ENCODE data around the gene ME3. TPM values are rescaled to one million over a fixed set of nuclear protein-coding genes. Genes with fewer than 3 reads are reported as not detected.

Gene ME3
- total and polyA plus RNA-seq, 4 donors, result 1.4 to 7.2 (median 2.3) TPM

DNA sequence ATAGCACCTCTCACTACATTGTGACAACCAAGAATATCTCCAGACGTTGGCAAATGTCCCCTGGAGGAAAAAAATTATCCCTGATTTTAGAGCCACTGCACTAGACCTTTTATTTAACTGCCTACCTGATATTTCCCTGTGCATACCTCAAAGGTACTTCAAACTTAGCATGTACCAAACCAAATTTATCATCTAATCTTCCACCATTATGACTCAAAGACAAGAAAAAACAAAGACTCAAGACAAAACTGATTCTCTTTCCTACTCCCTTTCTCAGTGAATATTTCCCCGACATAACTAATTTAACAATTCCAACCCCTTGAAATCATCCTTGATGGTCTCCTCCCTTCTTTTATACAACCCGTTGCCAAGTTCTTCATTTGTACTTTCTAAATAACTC lies 161.7 kb downstream of the ME3 start:
- Histone ChIP-seq H3K27me3 (ENCODE audit: control insufficient read depth in 4 of 4, insufficient read depth in 4 of 4, low read length in 3 of 4) (no peaks in the 10 kb centered on the region), H3K36me3 (ENCODE audit: control insufficient read depth in 4 of 4, insufficient read depth in 3 of 4, low read depth in 1 of 4, low read length in 3 of 4) (no peaks in the 10 kb centered on the region), H3K4me1 (ENCODE audit: control insufficient read depth in 4 of 4, insufficient read depth in 4 of 4, low read length in 3 of 4) (peaks cover 9 to 23% (median 13%) of the 10 kb centered on the region in 4 donors), H3K4me3 (ENCODE audit: low read depth in 1 of 3, low read length in 3 of 3) (no peak overlapping the region), H3K9ac (ENCODE audit: low read depth in 1 of 2, low read length in 2 of 2) (no peak overlapping the region), H3K9me3 (ENCODE audit: control insufficient read depth in 4 of 4, low read length in 3 of 4) (peaks cover 0 to 2% (median 2%) of the 10 kb centered on the region in 4 donors), H3K27ac (ENCODE audit: low read depth in 1 of 2, low read length in 2 of 2) (no peak overlapping the region)
- WGBS, result 80% methylated on average over 3 of the region's 3 CpGs
- DNase-seq (ENCODE audit: low spot score), result no peak
- TF ChIP-seq FOXA2 (IDR thresholded peaks at IDR 0.05) (no peak), FOXA1 (IDR thresholded peaks at IDR 0.05) (no peak), JUND (IDR thresholded peaks at IDR 0.05) (no peak), RXRA (IDR thresholded peaks at IDR 0.05) (no peak), TAF1 (conservative IDR thresholded peaks at IDR 0.05) (no peak), YY1 (IDR thresholded peaks at IDR 0.05) (no peak)
- TF ChIP-seq, protein P1, sequence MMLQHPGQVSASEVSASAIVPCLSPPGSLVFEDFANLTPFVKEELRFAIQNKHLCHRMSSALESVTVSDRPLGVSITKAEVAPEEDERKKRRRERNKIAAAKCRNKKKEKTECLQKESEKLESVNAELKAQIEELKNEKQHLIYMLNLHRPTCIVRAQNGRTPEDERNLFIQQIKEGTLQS (IDR thresholded peaks at IDR 0.05), result no peak
- TF ChIP-seq, protein P2, sequence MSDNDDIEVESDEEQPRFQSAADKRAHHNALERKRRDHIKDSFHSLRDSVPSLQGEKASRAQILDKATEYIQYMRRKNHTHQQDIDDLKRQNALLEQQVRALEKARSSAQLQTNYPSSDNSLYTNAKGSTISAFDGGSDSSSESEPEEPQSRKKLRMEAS (IDR thresholded peaks at IDR 0.05), result no peak
- TF ChIP-seq, protein P3, sequence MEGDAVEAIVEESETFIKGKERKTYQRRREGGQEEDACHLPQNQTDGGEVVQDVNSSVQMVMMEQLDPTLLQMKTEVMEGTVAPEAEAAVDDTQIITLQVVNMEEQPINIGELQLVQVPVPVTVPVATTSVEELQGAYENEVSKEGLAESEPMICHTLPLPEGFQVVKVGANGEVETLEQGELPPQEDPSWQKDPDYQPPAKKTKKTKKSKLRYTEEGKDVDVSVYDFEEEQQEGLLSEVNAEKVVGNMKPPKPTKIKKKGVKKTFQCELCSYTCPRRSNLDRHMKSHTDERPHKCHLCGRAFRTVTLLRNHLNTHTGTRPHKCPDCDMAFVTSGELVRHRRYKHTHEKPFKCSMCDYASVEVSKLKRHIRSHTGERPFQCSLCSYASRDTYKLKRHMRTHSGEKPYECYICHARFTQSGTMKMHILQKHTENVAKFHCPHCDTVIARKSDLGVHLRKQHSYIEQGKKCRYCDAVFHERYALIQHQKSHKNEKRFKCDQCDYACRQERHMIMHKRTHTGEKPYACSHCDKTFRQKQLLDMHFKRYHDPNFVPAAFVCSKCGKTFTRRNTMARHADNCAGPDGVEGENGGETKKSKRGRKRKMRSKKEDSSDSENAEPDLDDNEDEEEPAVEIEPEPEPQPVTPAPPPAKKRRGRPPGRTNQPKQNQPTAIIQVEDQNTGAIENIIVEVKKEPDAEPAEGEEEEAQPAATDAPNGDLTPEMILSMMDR (IDR thresholded peaks at IDR 0.05; ENCODE audit: low read depth, low read length, missing input control), result no peak

DNA sequence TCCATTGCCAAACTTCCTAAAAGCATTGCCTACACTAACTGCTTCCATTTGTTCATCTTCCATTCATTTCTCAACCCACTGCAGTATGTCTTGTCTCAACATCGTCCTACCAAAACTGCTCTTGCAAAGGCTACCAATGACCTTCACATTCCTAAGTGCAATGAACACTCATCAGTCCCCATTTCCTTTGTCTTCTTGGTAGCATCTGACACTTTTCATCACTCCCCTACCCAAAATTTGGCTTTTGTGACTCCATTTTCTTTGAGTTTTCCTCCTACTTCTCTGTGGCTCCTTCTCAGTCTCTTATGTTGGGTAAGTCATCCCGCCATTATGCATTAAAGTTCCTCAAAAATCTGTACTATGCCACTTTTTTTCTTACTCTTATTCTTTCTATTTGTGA lies 162.3 kb downstream of the ME3 start:
- H3K4me1 ChIP-seq (ENCODE audit: control insufficient read depth in 4 of 4, insufficient read depth in 4 of 4, low read length in 3 of 4), result peaks cover 9 to 23% (median 13%) of the 10 kb centered on the region in 4 donors
- no peaks in the 10 kb centered on the region for H3K27me3 ChIP-seq (ENCODE audit: control insufficient read depth in 4 of 4, insufficient read depth in 4 of 4, low read length in 3 of 4)
- peaks cover 0 to 2% (median 2%) of the 10 kb centered on the region in 4 donors for H3K9me3 ChIP-seq (ENCODE audit: control insufficient read depth in 4 of 4, low read length in 3 of 4)
- H3K4me3 ChIP-seq (ENCODE audit: low read depth in 1 of 3, low read length in 3 of 3), result no peak overlapping the region
- TF ChIP-seq, protein P3 (IDR thresholded peaks at IDR 0.05; ENCODE audit: low read depth, low read length, missing input control), result no peak
- TF ChIP-seq YY1 (IDR thresholded peaks at IDR 0.05) (no peak), HNF4G (IDR thresholded peaks at IDR 0.05) (no peak), NR2F2 (IDR thresholded peaks at IDR 0.05) (no peak), TAF1 (conservative IDR thresholded peaks at IDR 0.05) (no peak), RAD21 (IDR thresholded peaks at IDR 0.05) (no peak), GABPA (IDR thresholded peaks at IDR 0.05 in 1 of 2, conservative IDR thresholded peaks at IDR 0.05 in 1 of 2) (no peak), SP1 (IDR thresholded peaks at IDR 0.05) (no peak), JUND (IDR thresholded peaks at IDR 0.05) (no peak), HNF4A (conservative IDR thresholded peaks at IDR 0.05) (no peak), FOXA2 (IDR thresholded peaks at IDR 0.05) (no peak), RXRA (IDR thresholded peaks at IDR 0.05) (no peak), EGR1 (IDR thresholded peaks at IDR 0.05; ENCODE audit: low read depth in 2 of 2) (no peak)
- TF ChIP-seq, protein P4, sequence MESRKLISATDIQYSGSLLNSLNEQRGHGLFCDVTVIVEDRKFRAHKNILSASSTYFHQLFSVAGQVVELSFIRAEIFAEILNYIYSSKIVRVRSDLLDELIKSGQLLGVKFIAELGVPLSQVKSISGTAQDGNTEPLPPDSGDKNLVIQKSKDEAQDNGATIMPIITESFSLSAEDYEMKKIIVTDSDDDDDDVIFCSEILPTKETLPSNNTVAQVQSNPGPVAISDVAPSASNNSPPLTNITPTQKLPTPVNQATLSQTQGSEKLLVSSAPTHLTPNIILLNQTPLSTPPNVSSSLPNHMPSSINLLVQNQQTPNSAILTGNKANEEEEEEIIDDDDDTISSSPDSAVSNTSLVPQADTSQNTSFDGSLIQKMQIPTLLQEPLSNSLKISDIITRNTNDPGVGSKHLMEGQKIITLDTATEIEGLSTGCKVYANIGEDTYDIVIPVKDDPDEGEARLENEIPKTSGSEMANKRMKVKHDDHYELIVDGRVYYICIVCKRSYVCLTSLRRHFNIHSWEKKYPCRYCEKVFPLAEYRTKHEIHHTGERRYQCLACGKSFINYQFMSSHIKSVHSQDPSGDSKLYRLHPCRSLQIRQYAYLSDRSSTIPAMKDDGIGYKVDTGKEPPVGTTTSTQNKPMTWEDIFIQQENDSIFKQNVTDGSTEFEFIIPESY (IDR thresholded peaks at IDR 0.05), result no peak
- TF ChIP-seq, protein P5, sequence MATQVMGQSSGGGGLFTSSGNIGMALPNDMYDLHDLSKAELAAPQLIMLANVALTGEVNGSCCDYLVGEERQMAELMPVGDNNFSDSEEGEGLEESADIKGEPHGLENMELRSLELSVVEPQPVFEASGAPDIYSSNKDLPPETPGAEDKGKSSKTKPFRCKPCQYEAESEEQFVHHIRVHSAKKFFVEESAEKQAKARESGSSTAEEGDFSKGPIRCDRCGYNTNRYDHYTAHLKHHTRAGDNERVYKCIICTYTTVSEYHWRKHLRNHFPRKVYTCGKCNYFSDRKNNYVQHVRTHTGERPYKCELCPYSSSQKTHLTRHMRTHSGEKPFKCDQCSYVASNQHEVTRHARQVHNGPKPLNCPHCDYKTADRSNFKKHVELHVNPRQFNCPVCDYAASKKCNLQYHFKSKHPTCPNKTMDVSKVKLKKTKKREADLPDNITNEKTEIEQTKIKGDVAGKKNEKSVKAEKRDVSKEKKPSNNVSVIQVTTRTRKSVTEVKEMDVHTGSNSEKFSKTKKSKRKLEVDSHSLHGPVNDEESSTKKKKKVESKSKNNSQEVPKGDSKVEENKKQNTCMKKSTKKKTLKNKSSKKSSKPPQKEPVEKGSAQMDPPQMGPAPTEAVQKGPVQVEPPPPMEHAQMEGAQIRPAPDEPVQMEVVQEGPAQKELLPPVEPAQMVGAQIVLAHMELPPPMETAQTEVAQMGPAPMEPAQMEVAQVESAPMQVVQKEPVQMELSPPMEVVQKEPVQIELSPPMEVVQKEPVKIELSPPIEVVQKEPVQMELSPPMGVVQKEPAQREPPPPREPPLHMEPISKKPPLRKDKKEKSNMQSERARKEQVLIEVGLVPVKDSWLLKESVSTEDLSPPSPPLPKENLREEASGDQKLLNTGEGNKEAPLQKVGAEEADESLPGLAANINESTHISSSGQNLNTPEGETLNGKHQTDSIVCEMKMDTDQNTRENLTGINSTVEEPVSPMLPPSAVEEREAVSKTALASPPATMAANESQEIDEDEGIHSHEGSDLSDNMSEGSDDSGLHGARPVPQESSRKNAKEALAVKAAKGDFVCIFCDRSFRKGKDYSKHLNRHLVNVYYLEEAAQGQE (IDR thresholded peaks at IDR 0.05), result no peak
- TF ChIP-seq, protein P2 (IDR thresholded peaks at IDR 0.05), result no peak
- TF ChIP-seq, protein P1 (IDR thresholded peaks at IDR 0.05), result no peak
- no peak for DNase-seq (ENCODE audit: low spot score)
- no peak overlapping the region for H3K27ac ChIP-seq (ENCODE audit: low read depth in 1 of 2, low read length in 2 of 2)
- no peak overlapping the region for H3K9ac ChIP-seq (ENCODE audit: low read depth in 1 of 2, low read length in 2 of 2)
- no peaks in the 10 kb centered on the region for H3K36me3 ChIP-seq (ENCODE audit: control insufficient read depth in 4 of 4, insufficient read depth in 3 of 4, low read depth in 1 of 4, low read length in 3 of 4)
- WGBS, result 96% methylated on average over 2 of the region's 2 CpGs

Data from liver (tissue), 9 donors.